Sigmoid colon (tissue), 4 donors: Measurements from ENCODE around the gene ATP5ME.
"Not testable (repeated sequence)": the region's sequence is repeated elsewhere in the genome, so short reads cannot be mapped to it uniquely, and the experiment has no call there.

Source experiments
- EP300 ChIP-seq, 4 donors: sonication (generic); formaldehyde crosslinking; IDR thresholded peaks; one replicate each; pipeline ENCODE4 v1.6.1; 2017; ENCODE audit warnings: antibody characterized with exemption in 4 of 4
- POLR2A ChIP-seq, 2 donors: fragments of 450-650 bp; IDR thresholded peaks; one replicate each; pipeline ENCODE4 v1.6.1; 2016; ENCODE audit warnings: antibody characterized with exemption in 2 of 2, mild to moderate bottlenecking in 2 of 2, moderate library complexity in 2 of 2
- TF ChIP-seq, protein P1 (sequence below), 4 experiments: fragments of 450-650 bp in 3 of 4; fragments of 200-600 bp in 1 of 4; IDR thresholded peaks; one replicate each; pipeline ENCODE4 v1.5.1; 2016 to 2019; ENCODE audit warnings: antibody characterized with exemption in 4 of 4, mild to moderate bottlenecking in 3 of 4, moderate library complexity in 2 of 4

DNA sequence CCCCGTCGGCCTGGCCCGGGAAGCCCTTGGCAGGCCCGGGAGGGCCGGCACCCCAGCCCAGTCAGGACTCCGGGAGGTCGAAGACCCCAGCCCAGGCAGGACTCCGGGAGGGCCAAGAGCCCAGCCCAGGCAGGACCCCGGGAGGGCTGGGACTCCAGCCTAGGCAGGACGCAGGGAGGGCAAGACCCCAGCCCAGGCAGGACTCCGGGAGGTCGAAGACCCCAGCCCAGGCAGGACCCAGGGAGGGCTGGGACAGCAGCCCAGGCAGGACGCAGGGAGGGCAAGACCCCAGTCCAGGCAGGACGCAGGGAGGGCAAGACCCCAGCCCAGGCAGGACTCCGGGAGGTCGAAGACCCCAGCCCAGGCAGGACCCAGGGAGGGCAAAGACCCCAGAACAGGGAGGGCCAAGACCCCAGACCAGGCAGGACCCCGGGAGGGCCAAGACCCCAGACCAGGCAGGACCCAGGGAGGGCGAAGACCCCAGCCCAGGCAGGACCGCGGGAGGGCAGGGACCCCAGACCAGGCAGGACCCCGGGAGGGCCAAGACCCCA, 32.1 kb upstream of the ATP5ME start:
- TF ChIP-seq, protein P1, sequence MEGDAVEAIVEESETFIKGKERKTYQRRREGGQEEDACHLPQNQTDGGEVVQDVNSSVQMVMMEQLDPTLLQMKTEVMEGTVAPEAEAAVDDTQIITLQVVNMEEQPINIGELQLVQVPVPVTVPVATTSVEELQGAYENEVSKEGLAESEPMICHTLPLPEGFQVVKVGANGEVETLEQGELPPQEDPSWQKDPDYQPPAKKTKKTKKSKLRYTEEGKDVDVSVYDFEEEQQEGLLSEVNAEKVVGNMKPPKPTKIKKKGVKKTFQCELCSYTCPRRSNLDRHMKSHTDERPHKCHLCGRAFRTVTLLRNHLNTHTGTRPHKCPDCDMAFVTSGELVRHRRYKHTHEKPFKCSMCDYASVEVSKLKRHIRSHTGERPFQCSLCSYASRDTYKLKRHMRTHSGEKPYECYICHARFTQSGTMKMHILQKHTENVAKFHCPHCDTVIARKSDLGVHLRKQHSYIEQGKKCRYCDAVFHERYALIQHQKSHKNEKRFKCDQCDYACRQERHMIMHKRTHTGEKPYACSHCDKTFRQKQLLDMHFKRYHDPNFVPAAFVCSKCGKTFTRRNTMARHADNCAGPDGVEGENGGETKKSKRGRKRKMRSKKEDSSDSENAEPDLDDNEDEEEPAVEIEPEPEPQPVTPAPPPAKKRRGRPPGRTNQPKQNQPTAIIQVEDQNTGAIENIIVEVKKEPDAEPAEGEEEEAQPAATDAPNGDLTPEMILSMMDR (IDR thresholded peaks at IDR 0.05), result not testable (repeated sequence)
- not testable (repeated sequence) for TF ChIP-seq EP300, POLR2A (IDR thresholded peaks at IDR 0.05)
